GDM1 (cell line): ENCODE data around the gene RGL1.

ENCODE experiments used
- DNase-seq: peaks from one replicate; lab custom pipeline; 2025; lab: John Stamatoyannopoulos, UW

RGL1 gene

DNA sequence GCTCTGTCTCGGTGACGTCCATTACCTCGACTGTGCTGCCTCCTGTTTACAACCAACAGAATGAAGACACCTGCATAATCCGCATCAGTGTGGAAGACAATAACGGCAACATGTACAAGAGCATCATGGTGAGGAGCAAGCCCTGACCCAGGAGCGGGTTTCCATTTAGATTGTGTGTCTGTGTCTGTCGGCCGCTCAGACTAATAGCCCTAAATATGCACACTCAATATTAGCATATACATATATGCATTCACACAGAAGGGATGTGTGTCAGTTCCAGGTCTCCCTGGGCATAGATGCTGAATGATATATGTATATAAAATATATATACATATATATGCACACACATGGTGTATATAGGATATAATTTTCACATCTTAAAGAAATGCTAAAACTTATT is 111.7 kb downstream of the RGL1 start:
- DNase-seq, result no peak

DNA sequence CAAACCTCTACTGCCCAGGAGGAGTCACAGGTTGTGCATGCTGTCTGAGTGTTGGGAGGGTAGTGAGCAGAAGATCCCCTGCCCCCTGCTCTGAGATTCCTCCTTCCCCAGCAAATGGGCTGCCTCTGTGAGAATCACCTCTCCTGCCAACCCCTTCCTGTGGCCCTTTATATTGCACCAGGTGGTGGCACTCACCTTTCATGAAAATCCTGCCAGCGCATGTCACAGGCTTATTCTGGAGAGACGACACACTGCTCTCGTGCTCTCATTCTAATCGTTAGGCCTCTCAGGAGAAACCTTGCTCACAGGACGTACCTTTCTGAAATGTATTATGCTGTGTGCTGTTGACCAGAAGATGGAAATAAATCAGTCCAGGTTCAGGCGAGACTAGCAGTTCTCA is 113.7 kb downstream of the RGL1 start:
- no peak for DNase-seq

DNA sequence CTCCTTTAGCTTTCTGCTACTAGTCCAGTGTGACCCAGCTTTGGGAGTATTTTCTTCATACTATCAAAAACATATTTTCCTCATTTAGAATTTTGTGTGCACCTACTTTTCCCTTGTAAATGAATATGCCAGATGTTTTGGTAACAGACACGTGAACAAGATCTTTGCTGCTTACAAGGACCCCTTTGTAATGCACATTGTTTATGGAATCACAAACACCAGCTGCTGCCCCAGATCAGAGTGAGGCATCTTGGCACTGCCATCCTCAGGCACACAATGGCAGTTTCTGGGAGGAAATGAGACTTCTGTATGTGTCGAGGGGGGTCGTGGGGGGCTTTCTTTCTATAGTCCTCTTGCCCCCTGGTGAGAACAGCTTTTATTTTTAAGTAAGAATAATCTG is 115.7 kb downstream of the RGL1 start:
- no peak for DNase-seq

DNA sequence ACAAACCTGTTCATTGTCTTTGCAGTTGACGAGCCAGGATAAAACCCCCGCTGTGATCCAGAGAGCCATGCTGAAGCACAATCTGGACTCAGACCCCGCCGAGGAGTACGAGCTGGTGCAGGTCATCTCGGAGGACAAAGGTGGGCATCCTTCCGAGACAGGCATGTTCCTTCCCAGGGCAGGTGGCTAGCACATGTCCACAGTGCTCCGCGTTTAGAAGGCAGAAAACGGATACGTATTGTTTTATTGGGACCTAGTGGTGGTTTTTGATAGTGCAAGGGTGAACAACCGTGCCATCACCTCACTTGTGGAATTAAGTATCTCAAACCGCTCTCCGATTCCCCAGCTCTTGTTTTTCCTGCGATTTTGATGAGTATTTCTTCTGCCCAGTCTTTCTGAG is 117.3 kb downstream of the RGL1 start:
- DNase-seq, result no peak

DNA sequence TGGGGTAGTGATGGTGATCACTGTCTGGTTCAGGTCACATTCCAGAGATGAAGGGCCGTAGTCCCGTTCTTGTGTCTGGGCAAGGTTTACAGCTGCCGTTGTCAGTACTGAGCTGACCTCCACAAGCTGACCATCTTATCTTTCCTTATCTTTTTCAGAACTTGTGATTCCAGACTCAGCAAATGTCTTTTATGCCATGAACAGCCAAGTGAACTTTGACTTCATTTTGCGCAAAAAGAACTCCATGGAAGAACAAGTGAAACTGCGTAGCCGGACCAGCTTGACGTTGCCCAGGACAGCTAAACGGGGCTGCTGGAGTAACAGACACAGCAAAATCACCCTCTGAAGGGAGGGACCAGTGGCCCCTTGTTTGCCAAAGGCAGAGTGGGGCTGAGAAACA is 121.0 kb downstream of the RGL1 start:
- no peak for DNase-seq

DNA sequence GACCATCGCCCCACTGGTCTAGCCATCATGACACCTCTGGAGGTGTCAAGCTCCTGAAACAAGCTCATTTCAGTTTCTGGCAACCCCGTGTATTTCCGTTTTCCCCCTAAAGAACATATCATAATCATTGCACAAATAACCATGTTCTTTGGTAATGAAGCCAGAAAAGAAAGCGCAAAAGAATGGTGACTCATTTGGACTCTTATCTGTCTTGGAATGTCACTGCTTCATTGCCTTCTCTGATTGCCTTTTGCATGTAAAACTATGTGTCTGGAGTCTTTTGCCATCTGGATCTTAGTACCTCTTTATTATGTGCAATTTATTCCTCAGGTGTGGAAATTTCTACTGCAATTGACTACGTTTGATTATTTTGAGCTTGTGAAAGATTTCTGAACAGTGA is 122.1 kb downstream of the RGL1 start:
- no peak for DNase-seq

DNA sequence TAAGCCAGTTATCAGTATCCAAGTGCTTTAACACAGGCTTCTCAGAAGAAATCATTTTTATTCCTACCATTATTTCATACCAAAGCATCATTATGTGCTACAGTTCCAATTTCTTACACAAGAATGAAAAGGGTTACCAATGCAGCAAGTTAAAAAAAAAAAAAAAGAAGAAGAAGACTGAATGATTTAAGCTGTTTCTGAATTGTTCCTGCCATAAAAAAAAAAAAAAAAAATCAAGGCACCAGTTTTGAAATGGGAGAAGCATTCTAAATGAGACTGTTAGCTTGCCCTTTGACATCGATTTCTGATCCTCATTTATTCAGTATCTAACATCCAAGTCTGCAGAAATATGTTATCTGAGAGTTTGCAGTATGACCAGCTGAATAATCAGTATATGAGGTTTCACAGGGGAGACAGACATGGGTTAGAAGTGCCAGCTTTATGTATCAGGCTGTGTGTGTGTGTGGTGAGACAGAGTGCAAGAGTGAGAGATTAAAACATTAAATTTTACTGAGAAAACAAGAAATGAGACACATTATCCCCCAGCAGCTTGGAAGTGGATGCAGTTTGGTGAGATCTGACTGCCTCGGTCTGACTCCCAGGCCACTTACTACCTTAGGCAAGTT is 126.8 kb downstream of the RGL1 start:
- DNase-seq, result no peak

DNA sequence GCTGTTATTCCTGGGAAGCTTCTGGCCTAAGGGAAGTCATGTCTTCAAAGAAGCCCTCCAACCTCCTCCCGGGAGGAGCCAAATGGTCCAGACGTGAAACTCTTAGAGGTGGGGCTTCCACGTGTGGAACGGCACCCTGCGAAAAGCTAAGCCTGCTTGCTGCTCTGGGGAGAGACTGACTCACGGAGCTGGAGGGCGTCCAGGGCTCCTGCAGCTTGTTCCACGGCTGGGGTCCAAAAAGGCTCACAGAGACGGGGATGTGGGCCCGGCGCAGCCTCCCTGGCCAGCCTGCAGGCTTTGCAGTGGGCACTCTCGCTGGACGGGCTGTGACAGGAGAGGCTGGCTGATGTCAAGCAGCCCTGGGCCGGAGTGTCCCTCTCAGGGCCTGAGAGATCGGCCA is 127.5 kb downstream of the RGL1 start:
- no peak for DNase-seq

DNA sequence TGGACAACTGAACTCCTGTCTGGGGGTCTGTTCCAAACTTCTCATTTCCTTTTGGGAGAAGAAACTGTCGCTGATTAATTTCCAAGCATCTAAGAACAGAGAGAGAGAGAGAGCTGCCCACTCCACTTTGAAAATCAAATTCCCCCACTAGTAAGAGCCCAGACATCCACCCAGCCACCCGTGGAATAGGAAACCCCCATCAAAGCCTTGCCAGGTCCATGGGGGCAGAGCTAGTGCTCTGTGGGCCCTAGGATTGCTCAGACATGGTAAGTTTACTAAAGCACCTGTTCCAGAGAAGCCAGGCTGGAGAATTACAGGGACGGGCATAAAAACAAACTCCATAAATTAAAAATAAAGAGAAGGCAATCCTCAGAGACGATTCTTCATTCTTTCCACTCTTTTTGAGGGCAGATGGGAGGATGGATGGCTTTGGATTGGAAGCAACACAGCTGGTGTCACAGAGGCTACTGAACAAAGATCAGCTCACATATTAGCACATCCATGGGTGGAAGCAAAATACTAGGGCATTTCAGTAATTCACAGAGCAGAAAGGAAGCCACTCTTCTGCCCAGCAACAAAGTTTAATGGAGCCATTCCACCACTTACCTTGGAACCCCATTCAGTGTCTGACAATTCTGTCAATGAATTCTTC is 128.7 kb downstream of the RGL1 start:
- no peak for DNase-seq

DNA sequence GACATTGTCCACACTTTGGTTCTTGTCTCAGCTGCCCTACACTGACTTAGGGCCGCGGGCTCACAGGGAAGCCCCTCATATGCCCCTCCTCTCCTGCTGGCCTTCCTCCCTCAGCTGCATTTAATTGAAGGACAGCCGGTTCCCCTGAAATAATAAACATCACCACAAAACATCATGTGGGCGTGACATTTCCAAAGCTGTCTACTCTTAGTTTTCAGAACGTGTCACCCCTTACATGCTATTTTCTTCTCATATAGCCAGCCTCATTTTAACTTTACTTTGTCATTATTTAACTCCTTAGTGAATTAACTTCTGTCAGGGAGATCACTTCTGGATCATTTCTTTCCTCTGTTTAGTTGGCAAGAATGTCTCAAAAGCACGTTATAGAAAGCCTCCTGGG is 129.4 kb downstream of the RGL1 start:
- no peak for DNase-seq

DNA sequence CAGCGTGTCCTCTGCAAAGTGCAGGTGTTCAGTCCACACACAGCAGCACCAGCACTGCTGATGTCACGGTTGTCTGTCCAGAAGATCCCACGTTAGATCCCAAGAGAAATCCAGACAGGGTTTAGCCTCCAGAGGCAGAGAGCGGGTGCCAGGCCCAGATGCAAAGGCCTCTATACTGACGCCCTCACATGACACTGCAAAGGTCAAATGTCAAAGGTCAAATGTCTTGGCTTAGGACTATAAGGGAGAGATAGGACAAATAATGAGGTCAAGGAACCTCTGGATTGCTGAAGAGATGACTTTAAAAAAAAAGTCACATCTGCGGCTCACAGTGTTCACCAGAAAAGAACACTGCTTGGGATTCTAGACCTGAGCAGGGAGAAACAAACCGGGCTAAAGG is 131.1 kb downstream of the RGL1 start:
- no peak for DNase-seq

DNA sequence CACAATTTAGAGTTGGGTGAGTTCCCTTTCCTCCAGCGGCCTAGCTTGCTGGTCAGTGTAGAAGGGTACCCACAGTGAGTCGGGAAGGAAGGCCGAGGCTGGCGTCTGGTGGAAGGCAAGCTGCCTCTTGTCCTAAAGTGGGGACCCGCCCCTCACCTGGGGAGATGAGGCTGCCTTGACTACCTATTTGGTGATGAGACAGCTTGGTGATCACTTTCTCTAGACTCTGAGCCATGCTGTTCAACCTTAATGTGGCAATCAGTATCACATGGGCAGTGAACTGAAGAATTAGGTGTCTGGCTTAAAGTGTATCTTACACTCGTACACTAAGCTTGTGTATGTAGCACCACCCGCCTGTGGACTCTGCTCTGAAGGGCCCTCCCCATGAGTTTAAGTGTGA is 131.9 kb downstream of the RGL1 start:
- no peak for DNase-seq

DNA sequence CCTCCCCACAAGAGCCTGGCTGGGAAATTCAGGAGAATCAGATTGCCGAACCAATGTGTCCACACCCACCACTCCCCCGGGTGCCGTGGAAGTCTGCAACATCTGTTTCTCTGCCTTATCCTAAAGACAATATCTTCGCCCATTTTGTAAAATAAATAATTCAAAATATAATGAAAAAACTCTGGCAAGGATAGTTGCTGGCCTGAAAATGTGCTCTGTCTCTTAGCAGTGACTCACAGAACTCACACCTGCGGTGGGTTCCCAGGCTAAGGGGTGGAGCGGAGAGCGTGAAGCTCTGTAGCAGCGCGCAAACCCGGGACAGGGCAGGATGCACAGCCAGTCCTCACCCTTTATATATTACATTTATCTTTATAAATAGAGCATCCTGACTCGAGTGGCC is 132.7 kb downstream of the RGL1 start:
- DNase-seq, result no peak

DNA sequence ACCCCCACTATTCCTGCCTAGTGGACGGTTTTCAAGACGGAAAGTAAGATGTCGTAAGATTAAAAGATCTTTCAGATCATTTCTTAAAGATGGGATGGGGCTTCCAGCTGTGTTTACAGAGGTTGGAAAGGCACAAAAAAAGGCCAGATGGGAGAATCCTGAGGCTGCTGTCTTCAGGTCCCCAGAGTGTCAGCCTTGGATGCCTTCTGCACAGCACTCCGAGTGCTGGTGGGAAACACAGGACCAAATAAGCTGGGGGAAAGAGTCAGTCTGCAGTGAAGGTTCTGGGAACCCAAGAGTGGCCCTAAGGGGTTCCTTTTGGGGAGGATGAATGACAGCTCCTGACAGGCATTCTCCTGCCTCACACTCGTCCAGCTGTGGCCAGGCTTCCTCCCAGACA is 136.1 kb downstream of the RGL1 start:
- no peak for DNase-seq

DNA sequence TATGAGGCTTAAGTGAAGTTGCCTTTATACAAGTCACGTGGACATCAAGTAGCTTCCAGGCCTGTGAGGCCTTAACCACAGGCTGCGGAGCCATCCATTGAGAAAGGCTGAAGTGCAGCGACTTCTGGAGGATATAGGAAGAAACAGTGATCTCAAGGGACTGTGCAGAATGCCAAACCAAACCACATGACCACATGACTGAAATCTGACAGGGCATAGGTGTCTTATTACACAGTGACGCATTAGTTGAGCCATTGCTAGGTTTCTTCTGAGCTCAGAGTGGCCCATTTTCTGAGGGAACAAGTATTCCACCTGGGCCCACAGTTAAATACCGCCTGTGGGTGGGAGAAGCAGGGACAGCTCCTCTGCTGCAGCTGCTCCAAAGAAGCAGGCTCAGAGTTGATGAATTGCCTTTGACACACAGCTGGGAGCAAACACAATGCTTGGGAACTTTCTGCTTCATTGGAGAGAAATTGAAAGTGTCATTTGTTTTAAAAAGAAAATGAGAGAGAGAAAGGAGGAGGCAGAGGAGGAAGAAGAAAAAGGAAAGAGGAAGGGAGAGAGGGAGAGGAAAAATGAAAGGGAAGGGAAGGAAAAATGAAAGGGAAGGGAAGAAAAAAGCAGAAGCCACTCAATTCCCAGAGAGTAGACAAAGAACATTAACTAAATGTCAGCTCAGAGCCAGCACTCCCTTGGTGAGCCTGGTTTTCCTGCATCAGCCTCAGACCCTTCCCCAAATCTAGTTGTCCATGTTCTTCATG is 138.2 kb downstream of the RGL1 start:
- DNase-seq, result no peak

DNA sequence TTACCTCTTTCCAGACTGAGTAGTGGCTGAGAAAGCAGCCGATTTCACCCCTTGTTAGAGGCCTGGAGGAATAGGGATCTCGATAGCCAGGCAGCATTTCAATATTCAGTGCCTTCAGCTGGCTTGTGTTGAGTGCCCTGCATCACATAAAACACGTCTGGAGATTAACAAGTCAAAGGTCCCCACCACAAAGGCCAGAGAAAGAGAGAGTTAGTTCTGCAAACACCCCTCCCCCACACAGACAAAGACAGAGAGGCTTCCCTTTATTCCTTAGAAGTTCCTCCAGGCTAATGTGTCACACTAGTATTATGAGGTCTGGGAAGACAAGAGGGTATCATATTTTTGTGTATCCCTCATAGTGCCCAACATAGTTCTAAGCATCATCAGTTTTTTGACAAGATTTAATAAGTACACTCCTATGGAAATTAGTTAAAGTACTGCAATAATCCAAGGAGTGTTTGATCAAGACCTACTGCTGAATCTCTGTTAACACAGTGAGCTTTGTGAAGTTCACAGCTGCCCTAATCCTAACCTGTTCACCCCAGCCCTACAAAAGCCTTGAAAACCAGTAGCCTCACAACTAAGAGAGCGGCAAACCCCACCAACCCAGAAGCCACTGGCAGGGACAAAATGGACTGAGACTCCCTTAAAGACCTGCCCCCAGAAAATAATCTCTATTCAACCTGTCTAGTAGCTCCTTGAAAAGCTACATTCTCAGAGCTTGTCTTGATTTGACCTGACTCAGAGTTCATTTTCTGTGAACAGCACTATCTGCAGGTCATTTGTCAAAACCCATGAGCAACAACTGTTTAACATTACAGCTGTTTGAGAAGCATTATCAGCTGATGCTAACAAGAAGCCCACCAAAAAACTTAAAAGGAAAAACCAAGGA is 140.8 kb downstream of the RGL1 start:
- DNase-seq, result no peak

DNA sequence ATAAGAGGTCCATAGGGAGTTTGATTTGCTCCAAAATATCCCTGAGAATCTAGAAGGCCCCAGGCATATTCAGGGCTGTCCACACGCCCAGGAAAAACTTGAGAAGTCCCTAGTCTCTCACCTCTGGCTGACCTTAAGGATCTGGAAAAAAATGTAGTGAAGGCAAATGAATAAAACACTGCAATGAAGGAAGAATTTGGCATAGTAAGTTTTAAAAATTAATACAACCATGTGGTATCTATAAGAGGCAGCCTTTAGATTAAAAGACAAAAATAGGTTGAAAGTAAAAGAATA is 141.3 kb downstream of the RGL1 start:
- DNase-seq, result no peak

DNA sequence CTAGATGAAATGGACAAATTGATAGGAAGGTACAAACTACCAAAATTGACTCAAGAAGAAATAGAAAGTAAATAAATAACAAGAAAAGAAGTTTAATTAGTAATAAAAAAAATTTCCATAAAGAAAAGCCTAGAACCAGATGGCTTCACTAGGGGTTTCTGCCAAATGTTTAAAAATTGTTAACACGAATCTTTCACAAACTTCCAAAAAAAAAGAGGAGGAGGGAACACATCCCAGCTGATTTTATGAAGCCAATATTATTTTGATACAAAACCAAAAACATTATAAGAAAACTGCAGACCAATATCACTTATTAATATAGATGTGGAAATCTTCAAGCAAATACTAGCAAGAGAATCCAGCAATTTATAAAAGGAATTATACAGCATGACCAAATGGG is 143.1 kb downstream of the RGL1 start:
- no peak for DNase-seq

DNA sequence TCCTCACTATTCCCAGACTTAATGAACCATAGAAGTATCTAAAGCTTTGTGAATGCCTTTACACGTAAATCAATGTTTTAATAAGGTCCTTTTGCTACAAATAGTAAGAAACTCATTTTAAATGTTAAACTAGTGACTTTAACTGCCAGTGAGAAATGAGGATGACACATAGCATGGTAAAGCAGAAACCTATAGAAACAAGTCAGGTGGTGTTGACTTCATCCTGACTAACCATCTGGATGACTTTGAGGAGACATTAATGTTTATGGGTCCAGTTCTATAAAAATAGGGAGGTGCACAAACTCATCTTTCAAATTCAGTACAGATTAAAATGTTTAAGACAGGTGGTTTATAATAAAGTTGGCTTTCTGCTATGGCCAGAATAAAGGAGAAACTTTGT is 147.2 kb downstream of the RGL1 start:
- no peak for DNase-seq

DNA sequence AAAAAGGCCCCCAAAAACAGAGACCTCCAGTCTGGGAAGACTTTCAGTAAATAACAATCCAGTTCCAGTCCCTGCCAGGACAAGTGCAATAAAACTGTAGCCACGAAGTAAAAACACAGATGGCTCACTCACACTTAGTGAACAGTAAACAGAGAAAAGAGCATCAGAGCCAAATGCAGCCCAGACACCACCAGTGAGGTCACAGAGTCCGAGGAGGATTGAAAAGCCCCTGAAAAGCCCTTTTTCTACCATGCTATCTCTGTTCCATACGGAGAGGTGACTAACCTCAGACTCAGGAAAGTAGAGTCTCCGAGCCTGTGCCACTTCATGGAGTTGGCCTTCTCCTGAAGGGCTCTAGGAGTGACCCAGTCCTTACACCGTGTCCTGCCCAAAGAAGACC is 148.1 kb downstream of the RGL1 start:
- no peak for DNase-seq

DNA sequence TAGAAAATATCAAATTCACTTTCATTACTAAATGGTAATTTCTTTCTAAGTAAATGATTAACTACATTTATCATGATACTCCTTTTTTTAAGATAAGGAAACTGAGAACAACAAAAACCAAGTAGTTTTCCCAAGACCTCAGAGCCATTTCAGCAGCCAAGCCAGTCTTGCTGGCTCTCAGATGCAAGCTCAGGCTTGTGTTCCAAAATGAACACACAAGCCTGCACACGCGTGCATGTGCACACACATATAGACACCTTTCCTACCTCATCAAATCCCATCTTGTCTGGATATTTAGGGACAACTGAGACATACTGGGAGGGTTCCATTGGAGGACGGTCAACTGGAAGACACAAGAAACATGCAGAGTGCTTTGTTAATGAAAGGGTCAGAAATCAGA is 149.6 kb downstream of the RGL1 start:
- no peak for DNase-seq

DNA sequence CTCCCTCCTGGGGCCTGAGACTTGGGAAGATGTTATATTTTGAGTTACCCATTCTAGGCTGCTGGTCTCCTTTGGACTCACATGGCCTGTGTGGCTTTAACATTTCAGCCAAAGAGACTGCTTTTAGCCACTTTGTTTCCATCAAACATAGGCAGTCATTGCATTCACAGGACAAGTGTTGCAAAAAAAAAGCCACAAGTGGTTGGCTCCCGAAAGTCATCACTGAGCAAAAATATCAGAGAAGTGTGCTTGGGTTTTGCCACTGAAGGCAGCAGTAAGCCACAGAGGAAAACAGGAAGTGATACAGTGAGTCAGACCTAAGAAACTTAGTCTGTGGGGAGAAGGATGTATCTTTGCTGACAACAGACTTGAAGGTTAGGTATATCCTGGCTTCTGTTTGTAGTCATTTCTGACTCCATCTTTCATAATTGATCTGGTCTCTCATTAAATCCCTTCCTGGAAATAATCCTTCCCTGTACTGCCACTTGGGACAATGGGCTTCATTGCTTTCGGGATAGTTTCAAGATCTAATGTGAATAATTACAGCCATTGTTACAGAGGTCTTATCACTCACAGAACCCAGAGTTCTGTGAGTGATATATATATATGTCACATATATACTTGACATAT is 151.8 kb downstream of the RGL1 start:
- DNase-seq, result peak; percentile 74
